Uterus (tissue), 2 donors: Measurements from ENCODE around the gene CRABP1.

Source experiments
- CTCF ChIP-seq, 4 experiments: fragments of 200-600 bp in 2 of 4; fragments of 450-650 bp in 2 of 4; sonication (generic) in 2 of 4; IDR thresholded peaks; one replicate each; pipeline ENCODE4 v1.5.1; 2016 to 2019; ENCODE audit warnings: antibody characterized with exemption in 4 of 4, mild to moderate bottlenecking in 2 of 4, moderate library complexity in 1 of 4
- POLR2A ChIP-seq, 2 donors: fragments of 450-650 bp; IDR thresholded peaks; one replicate each; pipeline ENCODE4 v1.6.1; 2016; ENCODE audit warnings: antibody characterized with exemption in 2 of 2, mild to moderate bottlenecking in 1 of 2, moderate library complexity in 1 of 2

DNA sequence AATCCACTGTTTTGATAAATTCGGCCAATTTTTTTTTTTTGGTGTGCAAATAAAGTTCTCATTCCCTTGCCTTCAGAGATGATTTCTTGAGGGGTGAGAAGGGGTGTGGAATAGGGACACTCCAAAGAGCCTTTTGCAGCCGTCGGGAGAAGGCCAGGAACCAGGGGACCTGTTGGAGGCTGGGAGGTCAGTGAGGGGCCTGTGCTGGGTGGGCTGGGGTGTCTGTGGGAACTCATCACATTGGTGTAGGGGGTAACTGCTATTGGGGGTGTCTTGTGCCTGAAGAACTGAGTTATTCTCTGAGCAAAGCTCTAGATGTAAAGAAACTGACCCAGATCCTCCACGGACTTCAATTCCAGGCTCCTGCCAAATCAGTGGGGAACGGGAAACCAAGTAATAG, 27.2 kb upstream of the CRABP1 start:
- TF ChIP-seq CTCF (IDR thresholded peaks at IDR 0.05) (no peak), POLR2A (IDR thresholded peaks at IDR 0.05) (no peak)
